NCI-H1436 (cell line): ENCODE measurements around the gene HBP1.
"Not testable (repeated sequence)": the region's sequence is repeated elsewhere in the genome, so short reads cannot be mapped to it uniquely, and the experiment has no call there.

Experiments used
- DNase-seq: peaks from one replicate; lab custom pipeline; 2025; lab: John Stamatoyannopoulos, UW

The HBP1 gene

DNA sequence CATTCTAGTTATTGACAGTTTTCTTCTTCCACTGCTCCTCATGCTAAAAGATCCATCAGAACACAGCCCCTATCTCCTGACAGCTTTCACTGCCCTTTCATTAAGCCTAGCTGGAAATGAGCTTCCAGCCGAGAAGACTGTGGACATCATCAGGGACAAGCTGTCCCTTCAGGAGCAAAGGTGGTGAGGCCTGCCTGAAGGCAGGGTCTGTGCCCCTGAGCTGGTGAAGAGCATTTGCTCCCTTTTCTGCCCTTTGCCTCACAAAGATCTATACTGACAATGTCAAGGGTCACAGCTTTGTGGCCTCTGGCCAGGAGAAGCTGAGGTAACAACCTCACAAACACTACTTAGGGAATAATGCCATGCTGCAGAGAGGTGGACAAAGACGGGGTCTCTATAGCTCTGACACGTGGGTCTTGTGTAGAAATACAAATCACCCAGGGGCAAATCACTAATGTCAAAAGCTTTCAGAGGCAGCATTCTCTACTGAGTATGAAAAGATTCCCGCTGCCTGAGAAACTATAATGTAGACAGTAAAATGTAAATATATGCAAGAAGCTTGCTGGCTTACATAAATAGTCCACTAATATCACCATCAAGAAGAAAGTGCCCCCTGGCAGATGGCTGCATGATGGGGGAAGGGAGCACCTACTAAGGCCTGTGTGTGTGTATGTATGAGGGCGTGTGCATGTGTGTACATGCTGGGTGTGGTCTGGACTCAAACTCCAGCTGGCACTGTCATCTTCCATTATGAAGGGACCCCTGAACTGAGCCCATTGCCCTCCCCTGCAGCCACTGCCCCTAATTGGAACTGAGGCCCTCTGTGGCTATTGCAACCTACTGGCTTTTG is 55.8 kb downstream of the HBP1 start:
- DNase-seq = no peak

DNA sequence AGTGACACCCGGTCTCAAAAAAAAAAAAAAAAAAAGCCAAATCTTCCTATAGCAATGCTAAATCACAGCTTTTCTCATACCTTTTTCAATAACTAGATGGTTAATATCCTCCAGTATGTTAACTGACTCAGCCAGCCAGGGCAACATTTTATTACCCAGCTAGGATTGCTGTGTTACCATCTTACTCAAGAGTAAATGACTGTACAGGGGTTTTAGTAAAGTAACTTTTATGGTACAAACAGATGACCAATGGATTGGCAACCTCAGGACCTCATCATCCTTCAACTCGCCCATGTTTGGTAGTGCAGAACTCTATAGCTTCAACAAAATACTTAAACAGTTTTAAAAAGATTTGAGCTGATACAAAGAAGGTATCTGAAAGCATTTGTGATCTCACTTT is 59.5 kb downstream of the HBP1 start:
- no peak for DNase-seq

DNA sequence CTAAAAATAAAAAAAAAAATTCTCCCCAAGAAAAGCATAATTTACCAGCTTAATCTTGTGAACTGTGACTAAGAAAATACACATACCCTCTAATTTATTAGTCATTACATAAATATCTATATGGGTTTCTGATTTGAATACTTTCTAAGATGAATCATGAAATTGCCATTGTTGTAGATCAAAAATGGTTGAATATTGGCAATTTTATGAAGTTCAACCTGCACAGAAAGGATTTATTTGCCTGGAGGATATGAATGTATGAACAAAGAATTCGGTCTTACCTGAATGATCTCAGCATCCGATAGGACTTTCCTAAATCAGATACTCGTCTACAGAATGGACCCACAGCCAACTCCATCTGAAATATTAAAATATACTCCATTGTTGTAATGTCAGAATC is 61.5 kb downstream of the HBP1 start:
- no peak for DNase-seq

GRCh38 chr7:107232568-107233090 is 63.8 kb downstream of the HBP1 start:
- DNase-seq = no peak

DNA sequence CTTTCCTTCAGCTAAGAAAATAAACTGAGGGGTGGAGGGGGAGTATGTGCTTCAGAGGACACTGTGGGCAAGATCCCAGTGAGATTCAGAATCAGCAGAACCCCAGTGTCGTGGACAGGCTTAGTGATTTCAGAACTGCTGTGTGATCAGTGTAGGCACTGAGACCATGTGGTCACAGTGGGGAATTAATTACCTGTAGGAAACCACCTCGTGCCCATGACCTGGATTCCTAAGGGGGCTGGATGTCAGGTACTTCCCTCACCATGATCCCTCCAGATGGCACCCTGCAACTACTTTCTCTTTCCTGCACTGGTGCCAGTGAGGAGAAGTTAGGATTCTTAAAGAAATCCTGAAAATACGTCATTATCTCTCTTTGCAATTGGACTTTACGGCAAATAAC is 64.4 kb downstream of the HBP1 start:
- no peak for DNase-seq

GRCh38 chr7:107233981-107234380 is 65.2 kb downstream of the HBP1 start:
- DNase-seq = no peak

DNA sequence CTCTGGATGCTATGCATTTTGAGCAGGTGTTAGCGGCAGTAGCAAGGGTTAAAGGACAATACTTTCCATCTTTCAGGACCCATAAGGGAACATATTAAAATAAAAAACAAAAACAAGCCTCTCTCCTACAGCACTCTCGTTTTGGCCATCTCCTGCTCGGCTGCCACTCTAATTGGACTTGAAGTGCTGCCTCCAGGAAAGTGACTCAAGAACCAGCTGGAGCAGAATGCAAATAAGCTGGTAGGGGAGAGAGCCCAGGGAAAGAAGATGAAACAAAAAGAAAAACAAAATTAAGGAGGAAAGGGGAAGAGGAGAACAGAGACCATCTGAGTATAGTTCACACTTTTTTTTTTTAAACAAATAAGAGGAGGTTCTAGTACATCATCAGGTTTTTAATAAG is 65.6 kb downstream of the HBP1 start:
- no peak for DNase-seq

DNA sequence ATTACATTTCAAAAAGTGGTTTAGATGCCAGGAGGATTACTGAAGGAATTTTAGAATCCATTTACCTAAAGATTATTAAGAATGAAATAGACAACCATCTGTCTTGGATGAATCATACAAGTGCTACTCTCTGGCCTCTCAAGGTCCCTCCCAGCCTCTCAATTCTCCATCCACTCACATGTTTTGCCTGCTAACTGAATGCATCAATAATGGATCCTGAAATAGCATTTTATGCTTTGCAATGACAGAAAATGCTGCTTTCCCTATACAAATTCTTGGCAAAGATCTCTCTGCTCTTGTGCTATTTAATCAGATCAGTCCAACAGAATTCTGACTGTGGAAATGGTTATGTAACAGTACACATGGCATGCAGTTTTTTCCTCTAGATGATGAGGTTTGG is 68.1 kb downstream of the HBP1 start:
- DNase-seq = no peak

DNA sequence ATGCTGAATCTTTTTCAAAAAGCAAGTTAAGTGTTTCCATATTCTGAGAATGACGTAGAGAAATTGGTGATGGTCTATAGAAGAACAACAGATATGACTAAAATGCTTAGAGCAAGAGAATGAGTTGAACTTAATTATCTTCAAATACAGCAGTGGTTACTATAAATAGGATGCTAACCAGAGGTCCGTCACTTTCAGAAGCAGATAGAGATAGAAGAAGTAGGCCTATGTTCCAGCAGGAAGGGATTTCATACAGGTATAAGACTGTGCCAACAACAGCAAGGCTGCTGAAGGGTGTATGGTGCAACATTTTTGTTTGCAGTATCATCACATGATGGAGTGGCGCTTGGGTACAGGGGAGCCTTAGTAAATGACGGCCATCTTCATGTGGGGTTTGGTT is 68.6 kb downstream of the HBP1 start:
- no peak for DNase-seq

GRCh38 chr7:107242267-107242666 is 73.5 kb downstream of the HBP1 start:
- DNase-seq = no peak

GRCh38 chr7:107244613-107245012 is 75.8 kb downstream of the HBP1 start:
- no peak for DNase-seq

- not testable (repeated sequence) for DNase-seq
These were observed 78.0 kb downstream of the HBP1 start for GRCh38 chr7:107246836-107247235.

- DNase-seq = no peak
These were observed 79.9 kb downstream of the HBP1 start for GRCh38 chr7:107248551-107249316.

DNA sequence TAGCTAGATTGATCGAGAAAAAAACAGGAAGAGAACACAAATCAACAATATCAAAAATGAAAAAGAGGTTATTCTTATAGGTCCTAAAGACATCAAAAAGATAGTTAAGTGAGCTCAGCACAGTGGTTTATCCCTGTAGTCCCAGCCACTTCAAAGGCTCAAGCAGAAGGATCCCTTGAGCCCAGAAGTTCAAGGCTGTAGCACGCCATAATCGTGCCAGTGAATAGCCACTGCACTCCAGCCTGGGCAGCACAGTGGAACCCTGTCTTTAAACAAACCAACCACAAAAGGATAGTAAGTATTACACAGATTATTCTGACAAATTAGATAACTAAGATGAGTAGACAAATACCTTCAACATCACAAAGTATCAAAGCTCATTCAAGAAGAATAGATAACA is 83.2 kb downstream of the HBP1 start:
- DNase-seq = no peak
